DND-41 (cell line): ENCODE data around the gene VHLL.
"Not testable (repeated sequence)": the region's sequence is repeated elsewhere in the genome, so short reads cannot be mapped to it uniquely, and the experiment has no call there.

Experiments
- ATAC-seq: fragments of 200-7000 bp; cut with Tn5 transposase; 3 replicates; pipeline ENCODE4 v1.9.1; 2021; ENCODE audit warnings: low read depth; ENCODE audit not compliant: insufficient read depth
- DNase-seq: peaks from one replicate; pipeline ENCODE4 v3.0.0-alpha.2; 2020
- H2AFZ ChIP-seq: 2 replicates; pipeline ENCODE4 v1.6.0; 2012; ENCODE audit warnings: low read depth, low read length
- H3K27ac ChIP-seq: 2 replicates; pipeline ENCODE4 v1.5.1; 2012; ENCODE audit warnings: low read length, inconsistent platforms
- H3K27me3 ChIP-seq: fragments of 200-600 bp; sonication (generic); 2 replicates; pipeline ENCODE4 v1.6.0; 2012; ENCODE audit warnings: low read length, mild to moderate bottlenecking, inconsistent platforms; ENCODE audit not compliant: insufficient read depth, poor library complexity
- H3K36me3 ChIP-seq: 2 replicates; pipeline ENCODE4 v1.5.1; 2012; ENCODE audit warnings: low read length, inconsistent platforms; ENCODE audit not compliant: insufficient read depth
- H3K4me1 ChIP-seq: 2 replicates; pipeline ENCODE4 v1.5.1; 2012; ENCODE audit warnings: mild to moderate bottlenecking, low read length; ENCODE audit not compliant: insufficient read depth
- H3K4me2 ChIP-seq: 2 replicates; pipeline ENCODE4 v1.6.0; 2012; ENCODE audit warnings: mild to moderate bottlenecking, moderate library complexity, low read length, inconsistent platforms; ENCODE audit not compliant: insufficient read depth
- H3K4me3 ChIP-seq, 2 experiments: fragments of 200-600 bp in 1 of 2; shearing (Covaris generic) in 1 of 2; 2 replicates each; pipeline ENCODE4 v1.5.1; 2012 to 2016; ENCODE audit warnings: inconsistent platforms in 2 of 2, low read length in 2 of 2, mild to moderate bottlenecking in 2 of 2, low read depth in 1 of 2, moderate library complexity in 1 of 2
- H3K79me2 ChIP-seq: 2 replicates; pipeline ENCODE4 v1.6.0; 2012; ENCODE audit warnings: low read length, inconsistent platforms; ENCODE audit not compliant: insufficient read depth
- H3K9ac ChIP-seq: 2 replicates; pipeline ENCODE4 v1.6.0; 2012; ENCODE audit warnings: low read depth, mild to moderate bottlenecking, inconsistent platforms, low read length, moderate library complexity
- H3K9me3 ChIP-seq: 2 replicates; pipeline ENCODE4 v1.5.1; 2012; ENCODE audit warnings: low read length, moderate library complexity, mild to moderate bottlenecking, inconsistent platforms; ENCODE audit not compliant: insufficient read depth, severe bottlenecking
- H4K20me1 ChIP-seq: 2 replicates; pipeline ENCODE4 v1.6.0; 2012; ENCODE audit warnings: low read length; ENCODE audit not compliant: insufficient read depth
- CTCF ChIP-seq: IDR thresholded peaks from 2 replicates; pipeline ENCODE4 v1.5.1; 2012; ENCODE audit warnings: borderline replicate concordance, low read length, moderate library complexity, mild to moderate bottlenecking; ENCODE audit not compliant: poor library complexity, severe bottlenecking; ENCODE audit errors: extremely low read depth
- EZH2 ChIP-seq: IDR thresholded peaks from 3 replicates; pipeline ENCODE4 v1.6.1; 2012; ENCODE audit warnings: borderline replicate concordance, low read depth, mild to moderate bottlenecking, moderate library complexity, low read length, inconsistent platforms; ENCODE audit not compliant: severe bottlenecking

VHLL gene

GRCh38 chr1:156337888-156338179, 38.7 kb upstream of the VHLL start:
- Histone ChIP-seq H3K79me2 (peaks cover 51% of the 10 kb centered on the region), H3K4me2 (peak overlapping the region; percentile 74), H3K9me3 (no peaks in the 10 kb centered on the region), H4K20me1 (peaks cover 28% of the 10 kb centered on the region; the same call in 1 of the 2 replicates), H2AFZ (peak overlapping the region; percentile 67), H3K4me3 (peak overlapping the region; percentile 69 to 88), H3K9ac (peak overlapping the region; percentile 67), H3K4me1 (peaks cover 32% of the 10 kb centered on the region), H3K36me3 (peaks cover 38% of the 10 kb centered on the region), H3K27me3 (no peaks in the 10 kb centered on the region), H3K27ac (peak overlapping the region; percentile 79)
- ATAC-seq = peak; percentile 11
- no peak for DNase-seq
- no peak for TF ChIP-seq EZH2
- TF ChIP-seq CTCF = no peak

DNA sequence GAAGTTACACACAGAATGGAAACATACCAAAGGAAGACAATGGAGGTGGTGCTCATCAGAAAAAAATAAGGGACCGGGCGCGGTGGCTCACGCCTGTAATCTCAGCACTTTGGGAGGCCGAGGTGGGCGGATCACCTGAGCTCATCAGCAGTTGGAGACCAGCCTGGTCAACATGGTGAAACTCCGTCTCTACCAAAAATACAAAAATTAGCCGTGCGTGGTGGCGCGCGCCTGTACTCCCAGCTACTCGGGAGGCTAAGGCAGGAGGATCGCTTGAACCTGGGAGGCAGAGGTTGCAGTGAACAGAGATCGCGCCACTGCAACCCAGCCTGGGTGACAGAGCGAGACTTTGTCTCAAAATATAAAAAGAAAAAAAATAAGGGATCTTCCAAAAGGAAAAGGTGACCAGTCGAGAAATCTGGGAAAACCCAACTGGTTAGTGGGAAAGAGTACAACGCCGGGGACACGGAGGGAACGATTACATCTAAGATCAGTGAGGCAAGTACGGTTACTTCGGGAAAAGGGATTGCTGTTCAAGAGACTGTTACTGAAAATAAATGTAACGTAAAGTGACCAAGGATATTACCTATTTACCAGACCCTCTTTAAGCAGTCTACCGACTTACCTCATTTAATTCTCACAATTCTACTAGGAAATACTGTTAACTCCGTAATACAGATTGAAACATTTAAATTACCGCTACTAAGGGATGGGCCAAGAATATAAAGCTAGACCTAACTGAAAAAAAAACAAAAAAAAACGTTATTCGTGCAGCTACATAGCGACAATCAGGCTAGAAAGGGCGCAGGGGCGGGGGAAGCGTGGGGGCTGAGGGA, 38.2 kb upstream of the VHLL start:
- peak overlapping the region; percentile 79 for H3K27ac ChIP-seq
- peak overlapping the region; percentile 69 to 88 for H3K4me3 ChIP-seq
- peak overlapping the region; percentile 74 for H3K4me2 ChIP-seq
- TF ChIP-seq EZH2 (no peak), CTCF (no peak)
- H3K4me1 ChIP-seq = peaks cover 32% of the 10 kb centered on the region
- H3K79me2 ChIP-seq = peaks cover 56% of the 10 kb centered on the region
- ATAC-seq (no peak), DNase-seq (no peak)
- H2AFZ ChIP-seq = peak overlapping the region; percentile 67
- no peaks in the 10 kb centered on the region for H3K27me3 ChIP-seq
- peaks cover 44% of the 10 kb centered on the region for H3K36me3 ChIP-seq
- H3K9ac ChIP-seq = peak overlapping the region; percentile 67
- no peaks in the 10 kb centered on the region for H3K9me3 ChIP-seq
- peaks cover 28% of the 10 kb centered on the region; the same call in 1 of the 2 replicates for H4K20me1 ChIP-seq

- ATAC-seq = no peak
- Histone ChIP-seq H2AFZ (no peak overlapping the region), H3K36me3 (peaks cover 54% of the 10 kb centered on the region), H3K4me2 (peak overlapping the region; percentile 74), H3K27ac (peak overlapping the region; percentile 56; the same call in 1 of the 2 replicates), H3K4me1 (peaks cover 32% of the 10 kb centered on the region), H3K27me3 (no peaks in the 10 kb centered on the region), H3K79me2 (peaks cover 59% of the 10 kb centered on the region), H4K20me1 (peaks cover 28% of the 10 kb centered on the region; the same call in 1 of the 2 replicates), H3K4me3 (peak overlapping the region; percentile 69 to 88; a peak in 3 of 4 replicates), H3K9ac (peak overlapping the region; percentile 67), H3K9me3 (no peaks in the 10 kb centered on the region)
- TF ChIP-seq EZH2 (no peak), CTCF (peak; percentile 36)
- DNase-seq = no peak
Observed at GRCh38 chr1:156336242-156336641, 37.1 kb upstream of the VHLL start.

DNA sequence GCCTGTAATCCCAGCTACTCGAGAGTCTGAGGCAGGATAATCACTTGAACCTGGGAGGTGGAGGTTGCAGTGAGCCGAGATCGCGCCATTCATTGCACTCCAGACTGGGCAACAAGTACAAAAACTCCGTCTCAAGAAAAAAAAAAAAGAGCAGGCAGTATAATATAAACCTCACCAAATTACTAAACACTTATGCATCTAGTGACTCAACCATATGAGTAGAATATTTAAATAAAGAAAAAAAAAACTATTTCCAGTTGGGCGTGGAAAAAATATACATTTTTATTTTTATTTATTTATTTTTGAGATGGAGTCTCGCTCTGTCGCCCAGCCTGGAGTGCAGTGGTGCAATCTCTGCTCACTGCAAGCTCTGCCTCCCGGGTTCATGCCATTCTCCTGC, 24.1 kb upstream of the VHLL start:
- H3K36me3 ChIP-seq = peaks cover 79% of the 10 kb centered on the region
- not testable (repeated sequence) for H3K79me2 ChIP-seq, H3K4me3 ChIP-seq, H3K4me1 ChIP-seq, H3K4me2 ChIP-seq, H3K27ac ChIP-seq, ATAC-seq, H2AFZ ChIP-seq, H3K9me3 ChIP-seq, H3K9ac ChIP-seq, H3K27me3 ChIP-seq, DNase-seq
- peaks cover 15% of the 10 kb centered on the region; the same call in 1 of the 2 replicates for H4K20me1 ChIP-seq
